ENCODE measurements around the gene ORM2. TPM values are rescaled to one million over a fixed set of nuclear protein-coding genes. Genes with fewer than 3 reads are reported as not detected.

ORM2 gene
- total RNA-seq, 1 donor from 2014 or later: not detected

GRCh38 chr9:114367366-114367765, 37.7 kb downstream of the ORM2 start:
- H3K4me3 ChIP-seq (ENCODE audit: low read depth, low read length): no peak overlapping the region
- no peak for DNase-seq (ENCODE audit: low read depth)
- TF ChIP-seq CTCF (conservative IDR thresholded peaks at IDR 0.05; ENCODE audit: low read depth, low read length): no peak

GRCh38 chr9:114367772-114368569, 38.3 kb downstream of the ORM2 start:
- TF ChIP-seq CTCF (conservative IDR thresholded peaks at IDR 0.05; ENCODE audit: low read depth, low read length): no peak
- no peak overlapping the region for H3K4me3 ChIP-seq (ENCODE audit: low read depth, low read length)
- DNase-seq (ENCODE audit: low read depth): no peak

DNA sequence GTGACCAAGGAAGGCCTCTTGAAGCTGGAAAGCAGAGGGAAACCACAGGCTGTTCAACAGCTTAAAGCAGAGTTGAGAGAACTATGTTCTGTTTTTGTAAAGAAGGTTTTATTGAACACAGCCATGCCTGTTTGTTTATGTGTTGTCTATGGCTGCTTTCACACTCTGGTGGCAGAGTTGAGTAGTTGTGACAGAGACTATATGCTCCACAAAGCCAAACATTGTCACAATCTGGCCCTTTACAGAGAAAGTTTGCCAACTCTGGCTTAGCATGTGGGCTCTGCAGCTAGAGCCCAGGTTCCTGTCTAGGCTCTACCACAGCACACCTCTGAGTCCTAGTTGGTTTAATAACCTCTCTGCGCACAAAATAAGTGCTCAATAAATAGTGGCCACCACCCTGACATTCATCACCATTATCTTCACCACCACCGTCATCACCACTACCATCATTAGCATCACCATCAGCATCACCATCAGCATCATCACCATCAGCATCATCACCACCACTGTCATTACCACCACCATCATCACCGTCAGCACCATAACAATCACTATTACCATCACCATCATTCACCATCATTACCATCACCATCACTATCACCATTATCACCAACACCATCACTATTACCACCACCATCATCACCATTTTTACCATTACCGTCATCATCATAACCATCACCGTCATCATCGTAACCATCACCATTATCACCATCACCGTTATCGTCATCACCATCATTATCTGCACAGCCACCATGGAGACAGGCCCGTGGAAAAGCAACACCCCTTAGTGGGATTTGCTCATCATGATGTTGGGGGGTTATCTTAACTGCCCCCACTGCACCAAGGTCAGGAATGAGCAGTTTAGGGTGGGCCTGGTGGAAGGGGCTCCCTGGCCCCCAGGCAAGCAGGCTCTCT, 39.8 kb downstream of the ORM2 start:
- H3K4me3 ChIP-seq (ENCODE audit: low read depth, low read length): no peak overlapping the region
- TF ChIP-seq CTCF (conservative IDR thresholded peaks at IDR 0.05; ENCODE audit: low read depth, low read length): no peak
- DNase-seq (ENCODE audit: low read depth): no peak

GRCh38 chr9:114370251-114370967, 40.7 kb downstream of the ORM2 start:
- H3K4me3 ChIP-seq (ENCODE audit: low read depth, low read length): no peak overlapping the region
- no peak for TF ChIP-seq CTCF (conservative IDR thresholded peaks at IDR 0.05; ENCODE audit: low read depth, low read length)
- DNase-seq (ENCODE audit: low read depth): no peak

- H3K4me3 ChIP-seq (ENCODE audit: low read depth, low read length): no peak overlapping the region
- no peak for TF ChIP-seq CTCF (conservative IDR thresholded peaks at IDR 0.05; ENCODE audit: low read depth, low read length)
These were observed 41.3 kb downstream of the ORM2 start for GRCh38 chr9:114370968-114371320.

GRCh38 chr9:114371343-114371944, 41.8 kb downstream of the ORM2 start:
- TF ChIP-seq CTCF (conservative IDR thresholded peaks at IDR 0.05; ENCODE audit: low read depth, low read length): no peak
- H3K4me3 ChIP-seq (ENCODE audit: low read depth, low read length): no peak overlapping the region
- no peak for DNase-seq (ENCODE audit: low read depth)

More at GRCh38 chr9:114370968-114371320, 41.3 kb downstream of the ORM2 start:
- no peak for DNase-seq (ENCODE audit: low read depth)
